Neural progenitor cell (in vitro differentiated cells): ENCODE data around the gene CPNE4. TPM values are rescaled to one million over a fixed set of nuclear protein-coding genes. Genes with fewer than 3 reads are reported as not detected.

Source experiments
- DNase-seq: peaks from one replicate; pipeline ENCODE4 v3.0.0-alpha.2; 2016; ENCODE audit warnings: low spot score
- H2AFZ ChIP-seq: fragments of 200-600 bp; sonication (generic); replicated peaks from 2 replicates; pipeline ENCODE4 v1.6.1; 2016; ENCODE audit warnings: antibody characterized with exemption
- H3F3A ChIP-seq: fragments of 200-600 bp; sonication (generic); 2 replicates; pipeline ENCODE4 v1.6.1; 2016; ENCODE audit warnings: antibody characterized with exemption, low read depth
- H3K27ac ChIP-seq: fragments of 200-600 bp; sonication (generic); 2 replicates; pipeline ENCODE4 v1.5.1; 2016; ENCODE audit warnings: mild to moderate bottlenecking
- H3K27me3 ChIP-seq: fragments of 200-600 bp; sonication (generic); 2 replicates; pipeline ENCODE4 v1.6.1; 2016; ENCODE audit warnings: mild to moderate bottlenecking, moderate library complexity
- H3K36me3 ChIP-seq: fragments of 200-600 bp; sonication (generic); 2 replicates; pipeline ENCODE4 v1.5.1; 2016
- H3K4me1 ChIP-seq: fragments of 200-600 bp; sonication (generic); 2 replicates; pipeline ENCODE4 v1.6.1; 2016; ENCODE audit warnings: mixed run types
- H3K4me2 ChIP-seq: fragments of 200-600 bp; sonication (generic); 2 replicates; pipeline ENCODE4 v1.6.1; 2016
- H3K4me3 ChIP-seq: fragments of 200-600 bp; sonication (generic); 2 replicates; pipeline ENCODE4 v1.5.1; 2016
- H3K79me2 ChIP-seq: fragments of 200-600 bp; sonication (generic); 2 replicates; pipeline ENCODE4 v1.6.1; 2016; ENCODE audit warnings: low read depth
- H3K9ac ChIP-seq: fragments of 200-600 bp; sonication (generic); 2 replicates; pipeline ENCODE4 v1.6.1; 2016
- H3K9me3 ChIP-seq: fragments of 200-600 bp; sonication (generic); 2 replicates; pipeline ENCODE4 v1.5.1; 2016; ENCODE audit warnings: low read depth
- H4K20me1 ChIP-seq: fragments of 200-600 bp; sonication (generic); 2 replicates; pipeline ENCODE4 v1.6.1; 2016; ENCODE audit warnings: low read depth
- H3K27ac Mint-ChIP-seq: 3 replicates; pipeline ENCODE4 v1.8.0; 2021; ENCODE audit warnings: mixed read lengths
- H3K27me3 Mint-ChIP-seq: 2 replicates; pipeline ENCODE4 v1.8.0; 2022; ENCODE audit warnings: low read depth, mild to moderate bottlenecking, inconsistent platforms, moderate library complexity, mixed read lengths; ENCODE audit not compliant: insufficient read depth
- H3K36me3 Mint-ChIP-seq: 3 replicates; pipeline ENCODE4 v1.8.0; 2021; ENCODE audit warnings: mixed read lengths
- H3K4me1 Mint-ChIP-seq: 3 replicates; pipeline ENCODE4 v1.8.0; 2021; ENCODE audit warnings: mixed read lengths
- H3K4me3 Mint-ChIP-seq: 3 replicates; pipeline ENCODE4 v1.8.0; 2021; ENCODE audit warnings: mild to moderate bottlenecking, moderate library complexity, mixed read lengths
- H3K9me3 Mint-ChIP-seq: 3 replicates; pipeline ENCODE4 v1.8.0; 2020; ENCODE audit warnings: mixed read lengths
- EZH2 ChIP-seq: fragments of 200-600 bp; sonication (generic); IDR thresholded peaks from 2 replicates; pipeline ENCODE4 v1.6.1; 2017; ENCODE audit warnings: antibody characterized with exemption, mild to moderate bottlenecking, moderate library complexity
- EZH2phosphoT487 ChIP-seq: fragments of 200-600 bp; sonication (generic); IDR thresholded peaks from 2 replicates; pipeline ENCODE4 v1.6.1; 2017; ENCODE audit warnings: antibody characterized with exemption
- total RNA-seq: library from RNA; depleted of rRNA; stranded (reverse); fragments of >200 nt; gene quantifications from 2 replicates; pipeline ENCODE4 v1.2.3, GENCODE V29; 2015; ENCODE audit warnings: low replicate concordance
- TF ChIP-seq, protein P1 (sequence below): fragments of 200-600 bp; sonication (generic); IDR thresholded peaks from 2 replicates; pipeline ENCODE4 v1.5.1; 2017; ENCODE audit warnings: antibody characterized with exemption, mild to moderate bottlenecking

The CPNE4 gene
- total RNA-seq, 1 donor from 2014 or later = not detected

DNA sequence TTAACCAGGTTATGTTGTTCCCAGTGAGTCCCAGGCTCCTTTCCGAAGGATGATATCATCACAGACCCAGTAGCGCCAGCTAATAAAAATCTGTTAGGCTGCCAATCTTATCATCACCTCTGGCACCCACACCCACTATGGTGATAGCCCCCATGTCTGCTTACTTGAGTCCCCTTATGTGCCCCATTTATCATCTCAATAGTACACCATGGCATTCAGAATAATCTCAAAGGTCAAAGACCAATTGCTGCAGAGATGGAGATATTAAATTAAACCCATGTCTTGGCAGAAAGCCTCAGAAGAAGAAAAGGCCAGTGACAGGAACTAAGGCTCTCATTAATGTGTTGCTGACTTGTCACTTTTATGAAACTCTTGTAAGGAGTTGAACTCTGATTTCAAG, 32.8 kb downstream of the CPNE4 start:
- Histone ChIP-seq H3K4me2 (no peak overlapping the region), H3K9ac (no peak overlapping the region), H4K20me1 (no peaks in the 10 kb centered on the region), H3K9me3 (no peaks in the 10 kb centered on the region), H3K79me2 (no peaks in the 10 kb centered on the region), H3K36me3 (no peaks in the 10 kb centered on the region), H3K4me1 (peaks cover 6% of the 10 kb centered on the region), H3K27me3 (no peaks in the 10 kb centered on the region), H3F3A (no peaks in the 10 kb centered on the region), H3K4me3 (no peak overlapping the region), H3K27ac (no peak overlapping the region), H2AFZ (no peak overlapping the region)
- no peaks in the 10 kb centered on the region for H3K9me3 Mint-ChIP-seq
- no peak overlapping the region for H3K27ac Mint-ChIP-seq
- H3K36me3 Mint-ChIP-seq = no peaks in the 10 kb centered on the region
- no peaks in the 10 kb centered on the region for H3K27me3 Mint-ChIP-seq
- no peak overlapping the region for H3K4me3 Mint-ChIP-seq
- DNase-seq = no peak
- no peak for TF ChIP-seq EZH2
- no peak for TF ChIP-seq EZH2phosphoT487
- TF ChIP-seq, protein P1, sequence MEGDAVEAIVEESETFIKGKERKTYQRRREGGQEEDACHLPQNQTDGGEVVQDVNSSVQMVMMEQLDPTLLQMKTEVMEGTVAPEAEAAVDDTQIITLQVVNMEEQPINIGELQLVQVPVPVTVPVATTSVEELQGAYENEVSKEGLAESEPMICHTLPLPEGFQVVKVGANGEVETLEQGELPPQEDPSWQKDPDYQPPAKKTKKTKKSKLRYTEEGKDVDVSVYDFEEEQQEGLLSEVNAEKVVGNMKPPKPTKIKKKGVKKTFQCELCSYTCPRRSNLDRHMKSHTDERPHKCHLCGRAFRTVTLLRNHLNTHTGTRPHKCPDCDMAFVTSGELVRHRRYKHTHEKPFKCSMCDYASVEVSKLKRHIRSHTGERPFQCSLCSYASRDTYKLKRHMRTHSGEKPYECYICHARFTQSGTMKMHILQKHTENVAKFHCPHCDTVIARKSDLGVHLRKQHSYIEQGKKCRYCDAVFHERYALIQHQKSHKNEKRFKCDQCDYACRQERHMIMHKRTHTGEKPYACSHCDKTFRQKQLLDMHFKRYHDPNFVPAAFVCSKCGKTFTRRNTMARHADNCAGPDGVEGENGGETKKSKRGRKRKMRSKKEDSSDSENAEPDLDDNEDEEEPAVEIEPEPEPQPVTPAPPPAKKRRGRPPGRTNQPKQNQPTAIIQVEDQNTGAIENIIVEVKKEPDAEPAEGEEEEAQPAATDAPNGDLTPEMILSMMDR = no peak
- H3K4me1 Mint-ChIP-seq = peaks cover 22% of the 10 kb centered on the region

DNA sequence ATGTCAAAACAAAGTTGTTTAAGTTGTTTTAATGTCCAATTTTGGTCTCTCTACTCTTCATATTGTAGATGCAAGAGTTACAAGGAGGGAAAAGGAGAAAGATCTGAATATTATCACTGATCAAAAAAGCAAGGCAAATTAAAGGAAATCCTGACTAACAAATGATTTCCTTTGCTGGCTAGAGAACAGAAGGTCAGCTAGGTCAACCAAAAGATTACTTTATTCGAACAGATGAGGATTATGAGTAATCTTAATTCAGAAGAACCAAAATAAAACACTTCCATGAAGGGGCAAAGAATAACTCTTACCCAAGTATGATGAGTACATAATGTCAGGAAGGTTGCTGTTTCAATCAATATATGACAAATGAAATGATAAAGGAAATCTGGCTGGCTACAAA, 33.8 kb downstream of the CPNE4 start:
- Histone ChIP-seq H3F3A (no peaks in the 10 kb centered on the region), H3K36me3 (no peaks in the 10 kb centered on the region), H3K9ac (no peak overlapping the region), H3K79me2 (no peaks in the 10 kb centered on the region), H4K20me1 (no peaks in the 10 kb centered on the region), H3K27ac (no peak overlapping the region), H3K27me3 (no peaks in the 10 kb centered on the region), H3K4me1 (peaks cover 6% of the 10 kb centered on the region), H2AFZ (no peak overlapping the region), H3K9me3 (no peaks in the 10 kb centered on the region), H3K4me2 (no peak overlapping the region), H3K4me3 (no peak overlapping the region)
- Mint-ChIP-seq H3K4me3 (no peak overlapping the region), H3K27ac (no peak overlapping the region), H3K4me1 (peaks cover 17% of the 10 kb centered on the region), H3K27me3 (no peaks in the 10 kb centered on the region), H3K9me3 (no peaks in the 10 kb centered on the region), H3K36me3 (no peaks in the 10 kb centered on the region)
- TF ChIP-seq EZH2 (no peak), EZH2phosphoT487 (no peak)
- TF ChIP-seq, protein P1 = no peak
- no peak for DNase-seq

DNA sequence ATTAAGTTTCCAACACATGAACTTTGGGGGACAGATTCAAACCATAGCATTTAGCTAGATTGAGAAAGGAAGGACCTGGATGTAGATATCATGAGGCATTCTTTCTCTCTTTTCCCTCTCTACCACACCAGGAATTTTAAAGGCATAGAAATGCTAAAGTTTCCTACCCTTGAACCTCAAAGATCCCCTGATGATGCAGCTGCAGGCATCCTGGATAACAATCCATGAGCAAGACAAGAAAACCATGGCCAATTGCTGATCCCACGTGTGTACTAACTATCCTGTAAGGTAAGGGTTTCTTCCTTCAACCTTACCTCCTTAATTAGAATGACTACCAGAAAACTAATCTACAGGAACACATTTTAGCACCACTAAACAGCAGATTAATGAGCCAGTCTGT, 36.8 kb downstream of the CPNE4 start:
- no peak overlapping the region for H3K4me3 ChIP-seq
- Mint-ChIP-seq H3K4me1 (peaks cover 14% of the 10 kb centered on the region), H3K27ac (no peak overlapping the region), H3K36me3 (no peaks in the 10 kb centered on the region), H3K27me3 (no peaks in the 10 kb centered on the region), H3K4me3 (no peak overlapping the region), H3K9me3 (no peaks in the 10 kb centered on the region)
- no peak for DNase-seq
- no peak overlapping the region for H3K4me2 ChIP-seq
- H3K27ac ChIP-seq = no peak overlapping the region
- H3K4me1 ChIP-seq = peaks cover 6% of the 10 kb centered on the region
- H3K79me2 ChIP-seq = no peaks in the 10 kb centered on the region
- H3K27me3 ChIP-seq = no peaks in the 10 kb centered on the region
- TF ChIP-seq, protein P1 = no peak
- TF ChIP-seq EZH2 (no peak), EZH2phosphoT487 (no peak)
- no peaks in the 10 kb centered on the region for H4K20me1 ChIP-seq
- no peaks in the 10 kb centered on the region for H3F3A ChIP-seq
- H3K9me3 ChIP-seq = no peaks in the 10 kb centered on the region
- no peaks in the 10 kb centered on the region for H3K36me3 ChIP-seq
- H3K9ac ChIP-seq = no peak overlapping the region
- H2AFZ ChIP-seq = peak overlapping the region; percentile 26

DNA sequence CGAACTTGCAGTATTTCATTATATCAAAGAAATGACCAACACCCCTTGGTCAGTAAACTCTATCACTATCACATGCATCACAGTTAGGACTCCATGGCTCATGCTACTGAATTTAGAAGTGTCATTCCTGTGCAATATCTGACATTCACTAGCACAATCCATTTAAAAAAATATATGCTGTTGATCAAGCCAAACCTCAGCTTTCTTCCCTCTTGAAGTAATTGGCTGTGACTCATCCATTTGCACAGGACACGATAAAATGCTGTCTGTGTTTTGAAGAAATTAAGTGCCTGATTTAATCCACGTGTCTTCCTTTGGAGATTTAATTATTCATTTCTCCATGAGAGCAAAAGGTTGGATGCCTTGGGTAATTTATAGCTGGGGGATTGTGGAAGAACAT, 38.9 kb downstream of the CPNE4 start:
- Histone ChIP-seq H3K36me3 (no peaks in the 10 kb centered on the region), H3K27ac (no peak overlapping the region), H3K4me2 (no peak overlapping the region), H3F3A (no peaks in the 10 kb centered on the region), H3K79me2 (no peaks in the 10 kb centered on the region), H3K4me3 (no peak overlapping the region), H3K27me3 (no peaks in the 10 kb centered on the region), H3K9ac (no peak overlapping the region), H2AFZ (no peak overlapping the region), H3K9me3 (no peaks in the 10 kb centered on the region), H3K4me1 (peaks cover 2% of the 10 kb centered on the region), H4K20me1 (no peaks in the 10 kb centered on the region)
- H3K4me1 Mint-ChIP-seq = peaks cover 4% of the 10 kb centered on the region
- TF ChIP-seq EZH2 (no peak), EZH2phosphoT487 (no peak)
- TF ChIP-seq, protein P1 = no peak
- H3K27ac Mint-ChIP-seq = no peak overlapping the region
- peaks cover 6% of the 10 kb centered on the region for H3K9me3 Mint-ChIP-seq
- peaks cover 3% of the 10 kb centered on the region for H3K36me3 Mint-ChIP-seq
- H3K4me3 Mint-ChIP-seq = no peak overlapping the region
- H3K27me3 Mint-ChIP-seq = peaks cover 3% of the 10 kb centered on the region
- DNase-seq = no peak
